Stimulated activated CD8-positive, alpha-beta memory T cell treated with anti-CD3 and anti-CD28 coated beads, Interleukin-15, amount 100 ng/mL, for 1 hour (primary cell): ENCODE data around the gene NINJ2.
"Not testable (repeated sequence)": the region's sequence is repeated elsewhere in the genome, so short reads cannot be mapped to it uniquely, and the experiment has no call there.

Experiments used
- DNase-seq: peaks from one replicate; pipeline ENCODE4 v3.0.0-alpha.2; 2020; ENCODE audit warnings: low read depth

The NINJ2 gene

DNA sequence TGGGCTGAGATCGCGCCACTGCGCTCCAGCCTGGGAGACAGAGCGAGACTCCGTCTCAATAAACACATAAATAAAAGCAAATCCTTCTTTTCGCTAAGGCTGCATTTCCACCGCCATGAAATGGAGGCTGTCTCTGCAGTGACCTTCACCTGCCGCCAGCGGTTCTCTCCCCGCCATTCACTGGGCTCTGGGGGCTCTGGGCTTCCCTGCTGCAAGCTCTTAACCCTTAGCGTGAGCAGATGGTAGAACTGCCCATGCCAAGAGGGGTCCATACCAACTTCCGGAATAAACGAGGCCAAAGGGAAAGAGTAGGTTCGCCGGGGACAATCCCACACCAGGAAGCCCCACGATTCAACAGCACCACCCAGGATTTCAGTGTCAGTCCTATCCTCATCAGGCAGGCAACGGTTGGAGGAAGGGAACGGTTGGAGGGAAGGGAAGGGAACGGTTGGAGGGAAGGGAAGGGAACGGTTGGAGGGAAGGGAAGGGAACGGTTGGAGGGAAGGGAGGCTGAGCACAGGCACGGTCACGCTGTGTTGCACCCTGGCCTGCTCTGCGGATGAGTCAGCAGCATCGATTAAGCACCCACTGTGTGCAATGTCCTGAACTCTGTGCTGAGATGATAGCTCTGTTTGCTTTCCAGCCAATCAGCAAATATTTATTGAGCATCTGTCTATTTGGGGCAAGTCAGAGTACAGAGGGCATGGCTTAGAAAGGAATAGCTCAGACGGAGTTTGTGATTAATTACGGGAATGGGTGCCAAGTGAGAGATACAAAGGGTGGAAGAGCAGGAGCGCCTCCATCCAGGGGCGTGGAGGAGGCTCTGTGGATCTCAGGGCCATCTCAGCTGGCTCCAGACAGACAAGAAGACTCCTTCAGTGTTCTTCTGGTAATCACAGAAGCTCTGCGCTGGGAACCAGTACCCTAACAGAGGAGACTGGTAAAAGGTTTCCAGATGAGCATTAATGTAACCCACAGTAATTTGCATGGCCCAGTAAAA is 77.9 kb downstream of the NINJ2 start:
- DNase-seq = no peak

DNA sequence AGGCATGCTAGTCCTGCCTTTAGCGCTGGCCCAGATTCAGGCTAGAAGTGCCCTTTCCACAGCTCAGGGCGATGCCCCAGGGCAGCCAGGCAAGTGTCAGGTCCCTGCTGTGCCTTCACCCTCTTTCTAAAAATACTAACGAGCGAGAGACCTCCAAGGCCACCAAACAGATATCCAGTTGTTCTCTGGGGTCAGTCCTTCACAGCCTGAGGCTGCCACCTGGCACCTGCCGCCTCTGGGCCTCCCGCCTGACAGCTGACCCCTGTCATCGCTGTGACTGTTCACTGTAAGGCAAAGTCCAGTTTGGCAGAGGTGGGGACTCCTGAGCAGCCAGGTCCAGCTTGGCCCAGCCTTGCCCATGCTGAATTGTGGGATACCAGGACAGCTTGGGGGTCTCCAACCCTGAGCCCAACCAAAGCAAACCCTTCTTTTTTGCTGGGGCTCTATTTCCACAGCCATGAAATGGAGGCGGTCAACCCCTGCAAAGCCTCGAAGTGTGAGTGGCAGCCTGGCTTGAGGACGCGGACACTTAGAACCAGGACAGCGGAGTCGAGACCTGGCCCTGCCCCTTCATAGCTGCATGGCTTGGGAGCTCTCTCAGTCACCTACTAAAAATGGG is 79.9 kb downstream of the NINJ2 start:
- DNase-seq = no peak

DNA sequence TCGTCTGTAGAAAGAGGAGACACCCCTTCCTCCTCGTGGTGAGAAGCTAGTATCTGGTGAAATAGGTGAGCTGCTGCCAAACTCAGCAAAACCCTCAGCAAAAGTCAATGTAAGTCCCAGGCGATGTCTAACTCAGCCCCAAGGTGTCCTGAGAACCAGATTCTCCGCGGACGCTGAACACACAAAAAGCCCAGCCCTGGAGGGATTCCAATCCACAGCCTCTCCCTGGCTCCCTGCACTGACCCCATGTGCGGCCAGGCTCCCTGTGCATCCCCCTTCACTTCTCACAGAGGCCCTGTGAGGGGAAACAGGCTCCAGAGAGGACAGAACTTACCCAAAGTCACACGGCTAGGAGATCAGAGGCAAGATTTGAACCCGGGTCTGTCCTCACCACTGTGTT is 81.5 kb downstream of the NINJ2 start:
- no peak for DNase-seq

DNA sequence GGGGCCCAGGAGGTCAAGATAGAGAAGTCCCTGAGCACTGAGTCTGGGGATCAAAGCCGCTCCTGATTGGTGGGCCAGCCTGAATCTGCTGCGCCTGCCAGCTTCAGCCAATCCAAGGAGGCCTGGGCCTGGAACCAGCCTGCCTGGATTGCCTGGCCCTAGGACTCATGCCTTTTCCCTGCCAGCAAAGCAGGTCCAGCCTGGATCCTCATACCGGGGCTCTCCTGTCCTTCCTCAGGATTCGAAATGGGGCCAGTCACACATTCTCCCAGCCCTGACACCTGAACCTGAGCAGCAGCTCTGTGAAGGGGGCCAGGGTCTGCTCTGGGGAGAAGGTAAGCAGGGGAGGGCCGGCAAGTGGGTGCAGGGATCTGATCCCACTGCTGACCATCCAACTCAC is 81.9 kb downstream of the NINJ2 start:
- no peak for DNase-seq

DNA sequence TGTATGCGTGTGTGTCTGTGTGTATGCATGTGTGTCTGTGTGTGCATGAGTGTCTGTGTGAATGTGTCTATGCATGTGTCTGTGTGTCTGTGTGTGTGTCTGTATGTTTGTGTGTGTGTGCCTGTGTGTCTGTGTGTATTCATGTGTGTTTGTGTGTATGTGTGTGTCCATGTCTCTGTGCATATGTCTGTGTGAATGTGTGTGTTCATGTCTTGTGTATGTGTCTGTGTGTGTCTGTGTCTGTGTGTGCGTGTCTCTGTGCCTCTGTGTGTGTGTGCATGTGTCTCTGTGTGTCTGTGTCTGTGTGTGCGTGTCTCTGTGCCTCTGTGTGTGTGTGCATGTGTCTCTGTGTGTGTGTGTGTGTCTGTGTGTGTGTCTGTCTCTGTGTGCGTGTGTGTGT is 82.4 kb downstream of the NINJ2 start:
- DNase-seq = no peak

DNA sequence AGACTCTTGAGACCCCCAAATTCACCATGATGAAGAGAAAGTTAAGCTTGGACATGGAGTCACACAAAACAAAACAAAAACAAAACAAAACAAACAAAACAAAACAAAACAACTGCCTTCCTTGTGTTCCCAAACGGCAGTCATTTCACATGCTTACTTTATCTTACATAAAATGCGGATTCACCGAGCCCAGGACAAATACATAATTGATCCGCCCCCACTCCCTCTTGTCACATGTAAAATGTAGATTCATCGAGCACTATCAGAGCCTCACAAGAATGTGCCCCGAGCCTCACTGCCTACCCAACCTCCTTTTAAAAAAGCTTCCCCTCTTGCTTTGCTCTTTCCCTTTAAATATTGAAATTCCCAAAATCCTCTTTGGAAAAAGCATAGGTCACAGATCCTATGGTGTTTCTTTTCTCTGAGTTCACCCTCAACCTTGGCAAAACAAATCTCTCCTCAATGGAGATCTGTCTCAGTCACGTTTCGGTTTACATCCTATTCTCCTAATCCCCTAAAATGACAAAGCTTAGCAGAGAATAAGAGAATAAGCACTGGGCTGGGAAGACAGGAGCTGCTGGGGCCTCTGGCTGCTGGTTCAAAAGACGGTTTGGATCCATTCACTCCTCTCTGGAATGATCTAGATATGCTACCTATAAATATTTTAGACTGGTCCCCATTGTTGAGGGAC is 83.7 kb downstream of the NINJ2 start:
- DNase-seq = no peak

DNA sequence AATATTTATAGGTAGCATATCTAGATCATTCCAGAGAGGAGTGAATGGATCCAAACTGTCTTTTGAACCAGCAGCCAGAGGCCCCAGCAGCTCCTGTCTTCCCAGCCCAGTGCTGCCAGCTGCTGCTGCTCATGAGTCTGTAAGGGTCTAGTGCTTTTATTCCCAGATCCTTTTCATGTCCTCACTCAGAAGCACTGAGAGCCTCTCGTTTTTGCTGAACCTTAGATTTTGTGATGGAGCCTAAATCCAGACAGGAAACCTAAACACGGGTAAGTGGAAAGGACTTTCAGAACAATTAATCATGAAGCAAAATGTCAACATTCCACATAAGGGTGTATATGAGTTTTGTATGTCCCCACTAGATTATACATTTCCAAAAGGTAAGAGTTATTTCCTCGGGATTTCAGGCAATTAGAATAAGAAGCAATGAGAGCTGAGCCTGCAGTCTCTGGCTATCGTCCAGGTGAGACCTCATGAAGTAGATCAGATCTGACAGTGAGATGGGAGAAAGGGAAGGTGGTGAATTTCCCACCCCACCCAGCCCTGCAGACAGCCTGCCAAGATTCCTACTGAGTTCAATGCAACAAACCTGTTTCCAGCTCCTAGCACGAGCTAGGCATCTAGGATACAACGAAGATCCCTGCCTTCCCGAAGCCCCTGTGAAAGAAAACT is 84.4 kb downstream of the NINJ2 start:
- no peak for DNase-seq

DNA sequence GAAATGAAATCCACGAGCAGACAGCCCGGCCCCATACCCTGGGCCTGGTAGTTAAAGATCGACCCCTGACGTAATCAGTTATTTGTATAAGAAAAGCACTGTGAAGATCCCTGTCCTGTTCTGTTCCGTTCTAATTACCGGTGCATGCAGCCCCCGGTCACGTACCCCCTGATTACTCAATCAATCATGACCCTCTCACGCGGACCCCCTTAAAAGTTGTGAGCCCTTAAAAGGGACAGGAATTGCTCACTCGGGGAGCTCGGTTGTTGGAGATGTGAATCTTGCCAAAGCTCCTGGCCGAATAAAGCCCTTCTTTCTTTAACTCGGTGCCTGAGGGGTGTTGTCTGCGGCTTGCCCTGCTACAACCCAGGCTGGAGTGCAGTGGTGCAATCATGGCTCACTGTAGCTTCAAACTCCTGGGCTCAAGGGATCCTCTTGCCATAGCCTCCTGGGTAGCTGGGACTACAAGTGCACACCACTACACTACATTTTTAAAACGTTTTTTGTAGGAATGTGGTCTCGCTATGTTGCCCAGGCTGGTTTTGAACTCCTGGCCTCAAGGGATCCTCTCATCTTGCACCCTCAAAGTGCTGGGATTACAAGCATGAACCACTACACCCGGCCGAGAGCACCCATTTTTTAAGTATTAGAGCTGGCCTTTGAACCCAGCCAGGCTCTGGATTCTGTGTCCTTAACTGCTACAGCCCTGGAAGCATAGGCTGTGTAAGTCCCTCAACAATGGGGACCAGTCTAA is 85.1 kb downstream of the NINJ2 start:
- not testable (repeated sequence) for DNase-seq

DNA sequence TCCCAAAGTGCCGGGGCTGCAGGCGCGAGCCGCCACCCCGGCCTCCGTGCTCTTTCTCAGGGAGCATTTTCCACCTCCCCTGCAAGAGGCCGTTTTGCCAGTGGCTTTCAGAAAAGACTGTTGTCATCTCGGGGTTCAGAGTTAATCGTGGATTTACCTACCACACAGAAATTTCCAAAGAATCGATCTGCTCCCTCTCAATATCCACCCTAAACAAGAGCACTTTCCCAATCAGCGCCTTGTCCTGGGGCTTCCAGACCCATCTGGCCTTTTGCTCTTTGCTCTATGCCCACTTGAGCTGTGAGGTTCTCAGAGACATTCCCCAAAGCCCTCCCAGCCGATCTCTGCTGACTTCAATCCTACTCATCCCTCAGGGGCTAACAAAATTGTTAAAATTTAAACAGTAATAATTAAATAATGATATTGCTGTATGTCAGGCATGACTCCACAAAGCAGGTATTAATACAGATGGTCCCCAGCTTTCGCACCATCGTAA is 86.6 kb downstream of the NINJ2 start:
- no peak for DNase-seq

DNA sequence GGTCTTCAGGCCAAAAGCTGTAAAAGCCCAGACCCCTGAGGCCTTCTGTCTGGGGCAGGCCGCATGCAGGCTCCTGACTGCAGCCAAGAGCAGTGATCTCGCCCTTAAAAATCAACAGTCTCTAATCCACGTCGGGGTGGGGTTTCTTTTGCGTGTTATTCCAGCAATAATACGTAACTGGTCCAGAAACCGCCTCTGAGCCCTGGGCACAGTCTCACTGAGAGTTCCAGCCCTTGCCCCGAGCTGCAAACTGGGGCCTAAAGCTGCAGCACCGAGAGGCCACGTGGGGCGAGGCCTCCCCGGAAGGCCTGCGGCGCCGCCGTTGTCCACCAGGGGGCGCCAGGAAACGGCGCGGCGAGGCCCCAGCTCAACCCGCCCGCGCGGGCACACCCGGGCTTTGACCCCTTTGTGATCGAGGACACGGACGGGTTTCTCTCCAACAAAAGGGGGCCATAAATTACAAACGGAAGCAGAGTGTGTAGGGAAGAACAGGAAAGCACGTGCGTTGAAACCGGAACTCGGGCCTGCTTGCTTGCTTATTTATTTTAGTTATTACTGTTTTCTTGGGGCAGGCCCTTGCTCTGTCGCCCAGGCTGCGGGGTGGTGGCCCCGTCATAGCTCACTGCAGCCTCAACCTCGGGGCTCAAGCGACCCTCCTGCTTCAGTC is 87.2 kb downstream of the NINJ2 start:
- DNase-seq = peak; percentile 65

DNA sequence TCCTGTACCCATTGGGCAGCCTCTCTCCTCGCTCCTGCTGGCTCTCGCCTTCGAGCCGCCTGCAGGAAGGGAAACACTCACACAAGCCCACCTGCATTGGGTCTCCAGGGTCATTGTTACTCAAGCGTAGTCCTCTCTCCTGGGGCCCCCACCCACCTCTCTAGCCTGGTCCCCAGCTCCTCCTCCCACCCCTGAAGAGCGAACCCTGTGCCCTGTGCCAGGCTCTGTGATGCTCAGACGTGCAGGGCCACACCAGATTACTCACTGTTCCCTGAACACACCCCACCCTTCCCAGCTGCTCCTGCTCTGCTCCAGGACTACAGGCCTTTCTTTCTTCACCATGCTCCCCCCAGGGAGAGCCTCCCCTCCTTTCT is 88.1 kb downstream of the NINJ2 start:
- DNase-seq = no peak

DNA sequence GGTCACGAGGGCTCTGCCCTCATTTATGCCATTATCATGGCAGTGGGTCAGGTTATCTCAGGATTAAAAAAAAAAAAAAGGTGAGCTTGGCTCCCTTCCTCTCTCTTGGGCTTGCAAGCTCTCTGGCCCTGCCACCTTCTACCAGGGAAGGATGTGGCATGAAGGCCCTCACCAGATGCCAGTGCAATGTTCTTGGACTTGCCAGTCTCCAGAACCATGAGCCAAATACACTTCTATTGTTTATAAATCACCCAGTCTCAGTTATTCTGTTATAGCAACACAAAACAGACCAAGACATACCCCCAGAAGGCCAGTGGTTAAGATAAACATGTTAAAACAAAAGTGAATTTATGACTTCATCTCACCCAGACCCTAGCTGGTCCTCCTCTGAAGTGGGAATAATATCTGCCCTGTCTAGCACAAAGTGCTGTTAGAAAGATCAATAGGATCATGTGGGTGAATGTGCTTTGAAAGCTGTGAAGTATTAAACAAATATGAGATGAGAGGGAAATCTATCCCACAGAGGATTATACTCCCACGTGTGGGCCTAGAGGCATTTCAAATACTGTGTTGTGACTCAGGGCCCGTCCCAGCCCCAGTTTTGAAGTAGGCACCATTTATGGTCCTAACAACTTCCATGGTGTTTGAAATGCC is 88.6 kb downstream of the NINJ2 start:
- DNase-seq = no peak

DNA sequence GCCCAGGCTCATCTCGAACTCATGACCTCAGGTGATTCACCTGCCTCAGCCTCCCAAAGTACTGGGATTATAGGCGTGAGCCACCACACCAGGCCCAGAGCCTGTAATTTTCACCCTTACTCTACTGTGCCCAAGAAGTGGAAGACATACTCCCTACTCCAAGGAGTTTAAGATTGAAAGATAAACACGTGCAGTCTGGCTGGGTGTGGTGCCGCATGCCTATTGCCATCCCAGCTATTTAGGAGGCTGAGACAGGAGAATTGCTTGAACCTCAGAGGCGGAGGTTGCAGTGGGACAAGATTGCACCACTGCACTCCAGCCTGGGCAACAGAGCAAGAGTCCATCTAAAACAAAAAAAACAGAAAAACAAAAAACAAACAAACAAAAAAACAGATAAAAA is 90.0 kb downstream of the NINJ2 start:
- DNase-seq = no peak

DNA sequence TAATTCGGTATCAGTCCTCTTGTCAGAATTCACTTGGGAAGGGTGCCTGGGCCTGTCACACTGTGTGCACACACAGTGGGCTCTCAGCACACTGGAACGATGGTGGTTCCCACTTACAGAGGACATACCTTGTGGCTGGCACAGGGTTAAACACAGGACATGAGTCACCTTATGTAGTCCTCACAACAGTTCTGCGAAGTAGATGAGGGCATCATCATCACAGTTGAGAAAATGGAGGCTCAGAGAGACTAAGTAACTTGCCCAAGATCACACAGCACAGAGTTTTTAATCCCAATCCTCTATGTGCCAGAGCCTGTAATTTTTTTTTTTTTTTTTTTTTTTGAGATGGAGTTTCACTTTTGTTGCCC is 90.7 kb downstream of the NINJ2 start:
- no peak for DNase-seq

DNA sequence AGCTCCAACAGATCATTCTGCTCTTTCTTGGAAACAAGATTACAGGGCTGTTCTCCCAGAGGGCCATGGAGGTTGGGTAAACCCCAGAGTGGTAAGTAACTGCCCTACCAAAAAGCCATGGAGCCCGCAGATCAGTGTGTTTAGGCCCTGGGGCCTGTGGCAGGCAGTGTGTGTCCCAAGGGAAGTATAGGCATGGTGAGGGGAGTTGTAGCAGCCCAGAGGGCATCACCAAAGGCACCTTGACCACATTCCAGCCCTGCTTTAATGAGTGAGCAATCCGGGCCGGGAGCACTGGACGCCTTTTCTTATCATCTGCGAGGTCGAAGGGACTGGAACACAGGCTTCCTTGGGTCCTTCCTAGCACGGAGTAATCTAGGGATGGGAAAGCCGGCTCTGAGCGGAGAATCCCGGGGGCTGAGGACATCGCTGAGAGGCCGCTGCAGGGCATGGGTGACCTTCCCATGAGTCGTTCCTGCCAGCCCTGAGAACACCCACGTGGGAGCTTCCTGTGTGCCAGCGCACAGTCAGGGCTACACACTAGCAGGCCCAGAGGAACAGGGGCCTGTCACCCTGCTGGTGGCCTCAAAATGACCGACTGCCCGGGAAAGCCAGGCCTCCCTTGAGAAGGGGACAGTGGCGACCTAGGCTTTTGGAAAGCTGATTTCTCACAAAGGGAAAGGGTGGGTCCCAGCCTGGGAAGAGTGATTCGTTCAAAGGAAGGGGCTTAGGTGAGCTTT is 91.3 kb downstream of the NINJ2 start:
- DNase-seq = no peak

DNA sequence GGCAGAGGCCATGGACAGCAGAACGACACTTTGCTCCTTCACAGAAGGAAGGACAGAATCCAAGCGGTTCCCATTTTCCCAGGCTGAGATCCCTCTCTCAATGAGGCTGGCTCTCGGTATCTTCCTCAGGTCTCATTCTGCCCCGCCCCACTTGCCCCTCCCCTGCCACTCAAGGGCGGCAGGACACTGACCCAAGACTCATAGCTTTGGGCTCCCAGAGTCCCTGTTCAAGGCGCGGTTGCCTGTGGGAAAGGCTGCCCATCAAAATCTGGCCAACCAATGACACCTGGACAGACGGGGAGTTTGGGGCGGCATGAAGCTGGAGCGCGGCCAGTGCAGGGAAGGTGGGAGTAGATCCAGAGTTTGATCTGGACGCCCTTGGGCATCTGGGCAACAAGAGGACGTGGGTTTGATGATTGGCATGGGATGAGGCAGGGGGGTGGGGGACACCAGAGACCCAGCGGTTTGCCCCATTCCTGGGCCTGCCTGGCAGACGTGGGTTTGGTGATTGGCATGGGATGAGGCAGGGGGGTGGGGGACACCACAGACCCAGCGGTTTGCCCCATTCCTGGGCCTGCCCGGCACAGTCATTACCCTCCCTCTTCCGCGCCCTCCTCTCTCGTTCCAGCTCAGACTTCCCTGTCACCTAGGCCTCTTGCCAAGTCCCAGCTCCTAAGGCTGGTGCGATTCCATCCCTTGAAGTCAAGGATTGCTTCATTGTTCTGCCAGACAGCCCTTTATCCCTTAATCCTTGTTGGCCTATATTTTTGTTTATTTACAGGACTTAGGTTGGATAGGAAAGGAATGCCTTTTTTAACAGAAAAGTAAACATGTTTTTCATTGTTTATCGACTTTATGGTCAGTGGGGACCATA is 92.1 kb downstream of the NINJ2 start:
- no peak for DNase-seq

DNA sequence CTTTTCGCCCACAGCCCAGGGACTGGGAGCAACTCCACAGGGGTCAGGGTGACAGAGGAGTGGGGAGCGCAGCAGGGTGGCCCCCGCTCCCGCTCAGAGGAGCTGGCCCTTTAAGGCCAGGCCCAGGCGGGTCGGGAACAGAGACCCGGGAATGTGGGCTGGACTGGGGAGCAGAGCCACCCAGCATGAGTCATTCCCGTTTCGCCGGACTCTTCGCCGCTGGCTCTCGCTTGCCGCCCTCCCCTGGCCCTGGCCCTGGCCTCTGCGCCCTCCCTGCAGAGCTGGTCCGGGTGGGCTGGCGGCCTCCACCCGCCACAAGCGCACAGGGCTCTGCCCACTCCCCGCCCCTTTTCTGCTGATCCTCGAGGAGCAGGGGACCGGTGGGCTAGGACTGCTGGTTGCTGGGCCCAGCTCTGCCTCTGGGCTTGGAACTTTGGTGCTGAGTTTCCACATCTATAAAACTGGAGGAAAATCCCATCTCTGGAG is 92.8 kb downstream of the NINJ2 start:
- no peak for DNase-seq

DNA sequence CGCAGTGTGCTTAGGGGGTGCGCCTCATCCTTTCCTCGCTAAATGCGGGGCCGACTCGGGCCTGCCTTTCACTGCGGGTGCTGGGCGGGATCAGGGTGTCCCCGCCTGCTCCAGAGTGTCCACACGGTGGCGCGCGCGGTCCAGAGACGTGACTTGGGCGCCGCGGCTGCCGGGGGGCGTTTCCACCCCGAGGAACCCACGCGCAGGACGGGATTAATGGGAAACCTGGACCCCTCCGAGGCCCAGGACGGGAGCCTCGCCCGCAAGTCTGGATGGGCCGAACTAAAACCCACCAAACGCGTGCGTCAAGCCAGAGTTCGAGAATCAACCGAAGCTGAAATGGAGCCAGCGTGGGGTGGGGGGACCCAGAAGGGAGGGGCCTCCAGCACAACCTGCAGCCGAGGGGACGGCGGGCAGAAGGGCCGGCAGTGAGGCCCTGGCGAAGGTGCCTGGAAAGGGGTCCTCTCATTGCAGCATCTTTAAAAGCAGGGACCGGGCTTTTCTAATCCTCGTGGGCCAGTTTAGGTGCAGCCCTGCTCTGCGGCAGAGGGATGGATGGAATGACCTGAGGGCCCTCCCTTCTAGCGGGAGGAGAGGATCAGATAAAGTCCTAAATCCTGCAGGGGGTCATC is 93.3 kb downstream of the NINJ2 start:
- DNase-seq = peak; percentile 78
